Transverse colon (tissue), 4 donors: ENCODE results near the gene RBM47.
"Not testable (repeated sequence)": the region's sequence is repeated elsewhere in the genome, so short reads cannot be mapped to it uniquely, and the experiment has no call there.

Experiments used
- CTCF ChIP-seq, 5 experiments: fragments of 200-600 bp in 3 of 5; fragments of 450-650 bp in 2 of 5; sonication (generic) in 3 of 5; IDR thresholded peaks; 1 replicate in 2 of 5; 2 replicates in 3 of 5; pipeline ENCODE4 v1.5.1; 2016 to 2017; ENCODE audit warnings: antibody characterized with exemption in 5 of 5, inconsistent platforms in 3 of 5, mild to moderate bottlenecking in 2 of 5, moderate library complexity in 1 of 5
- POLR2A ChIP-seq: fragments of 450-650 bp; IDR thresholded peaks from one replicate; pipeline ENCODE4 v1.6.1; 2016; ENCODE audit warnings: antibody characterized with exemption, mild to moderate bottlenecking, moderate library complexity
- POLR2AphosphoS5 ChIP-seq, 3 donors: sonication (generic); formaldehyde crosslinking; IDR thresholded peaks; one replicate each; pipeline ENCODE4 v1.6.1; 2016; ENCODE audit warnings: antibody characterized with exemption in 3 of 3

DNA sequence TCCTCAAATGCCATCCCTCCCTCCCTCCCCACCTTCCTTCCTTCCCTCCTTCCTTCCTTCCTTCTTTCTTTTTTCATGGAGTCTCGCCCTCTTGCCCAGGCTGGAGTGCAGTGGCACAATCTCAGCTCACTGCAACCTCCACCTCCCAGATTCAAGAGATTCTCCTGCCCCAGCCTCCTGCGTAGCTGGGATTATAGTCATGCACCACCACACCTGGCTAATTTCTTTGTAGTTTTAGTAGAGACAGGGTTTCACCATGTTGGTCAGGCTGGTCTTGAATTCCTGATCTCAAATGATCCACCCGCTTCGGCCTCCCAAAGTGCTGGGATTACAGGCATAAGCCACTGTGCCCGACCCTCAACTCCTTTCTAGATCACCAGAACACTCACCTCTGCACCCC, 112.6 kb downstream of the RBM47 start:
- not testable (repeated sequence) for TF ChIP-seq CTCF (IDR thresholded peaks at IDR 0.05); POLR2AphosphoS5 (IDR thresholded peaks at IDR 0.05); POLR2A
